Brain pericyte (primary cell): ENCODE results near the gene KCNQ1.

Experiments
- DNase-seq: peaks from one replicate; pipeline ENCODE4 v3.0.0-alpha.2; 2012; ENCODE audit warnings: low read depth, low spot score

The KCNQ1 gene

DNA sequence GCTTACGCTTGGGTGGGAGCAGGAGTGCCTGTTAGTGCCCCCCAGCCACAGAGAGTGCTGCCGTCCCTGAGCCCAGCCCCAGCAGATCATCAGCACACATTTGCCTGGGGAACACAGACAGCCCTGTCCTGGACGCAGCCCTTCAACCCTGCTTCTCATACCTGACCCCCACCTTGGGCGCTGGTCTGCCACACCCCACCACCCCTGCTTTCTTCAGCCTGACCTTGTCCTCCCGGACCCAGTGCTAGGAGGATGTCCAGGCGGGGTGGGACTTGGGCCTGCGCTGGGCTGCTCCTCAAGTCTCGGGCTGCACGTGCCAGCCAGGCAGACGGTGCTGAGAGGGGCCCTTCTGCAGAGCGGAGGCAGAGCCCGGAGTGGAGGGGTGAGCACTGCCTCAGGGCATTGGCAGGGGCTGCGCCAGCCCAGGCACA, 135.8 kb downstream of the KCNQ1 start:
- DNase-seq = no peak

DNA sequence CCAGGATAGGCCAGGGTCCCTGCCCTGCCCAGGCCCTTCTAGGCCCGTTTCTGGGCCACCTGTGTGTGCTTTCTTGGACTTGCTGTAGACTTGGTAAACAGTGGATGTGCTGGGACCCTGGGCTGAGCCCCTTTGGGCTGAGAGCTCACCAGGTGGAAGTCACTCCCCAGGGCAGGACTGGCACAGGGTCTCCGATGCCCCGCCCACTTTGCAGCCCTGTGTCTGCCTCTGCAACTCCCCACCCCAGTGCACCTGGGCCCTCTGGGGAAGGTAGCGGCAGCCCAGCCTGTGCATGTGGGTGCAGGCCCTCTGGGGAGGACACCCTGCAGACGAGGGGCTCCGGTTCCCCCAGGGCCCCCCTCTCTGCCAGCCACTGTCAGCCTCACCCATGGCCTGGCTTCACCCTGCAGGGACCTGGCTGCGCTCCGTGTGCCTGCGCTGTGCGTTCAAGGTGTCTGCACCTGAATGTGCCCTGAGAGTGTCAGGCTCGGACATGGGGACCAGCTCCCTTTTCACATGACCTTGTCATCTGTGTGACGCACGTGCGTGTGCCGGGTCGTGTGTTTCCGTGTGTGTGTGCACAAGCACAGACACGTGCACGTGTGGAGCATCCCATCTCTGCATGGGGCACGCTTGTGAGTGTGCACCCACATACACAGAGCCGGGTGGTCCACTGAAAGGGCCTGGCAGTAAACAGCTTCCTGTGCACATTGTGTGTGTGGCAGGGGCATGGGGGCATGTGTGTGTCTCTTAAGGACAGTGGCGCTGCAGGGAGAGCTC, 136.5 kb downstream of the KCNQ1 start:
- no peak for DNase-seq

DNA sequence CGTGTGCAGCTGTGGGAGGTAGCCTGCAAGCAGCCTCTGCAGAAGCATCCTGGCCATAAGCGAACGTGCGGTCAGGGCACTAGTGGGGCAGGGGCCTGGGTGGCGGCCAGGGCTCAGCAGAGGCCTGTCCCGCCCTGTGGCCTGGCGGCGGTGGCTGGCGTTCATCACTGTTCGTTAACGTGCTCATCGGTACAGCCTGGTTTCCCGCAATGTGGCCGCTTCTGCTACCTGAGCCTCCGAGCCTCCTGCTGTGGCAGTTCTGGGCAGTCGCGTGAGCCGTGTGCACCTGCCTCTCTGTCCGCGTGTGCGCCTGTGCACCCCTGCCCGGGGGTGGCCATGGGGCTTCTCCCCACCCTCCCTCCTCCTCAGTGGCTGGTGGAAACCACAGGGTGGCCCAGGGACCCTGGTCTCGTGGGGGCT, 137.1 kb downstream of the KCNQ1 start:
- no peak for DNase-seq

DNA sequence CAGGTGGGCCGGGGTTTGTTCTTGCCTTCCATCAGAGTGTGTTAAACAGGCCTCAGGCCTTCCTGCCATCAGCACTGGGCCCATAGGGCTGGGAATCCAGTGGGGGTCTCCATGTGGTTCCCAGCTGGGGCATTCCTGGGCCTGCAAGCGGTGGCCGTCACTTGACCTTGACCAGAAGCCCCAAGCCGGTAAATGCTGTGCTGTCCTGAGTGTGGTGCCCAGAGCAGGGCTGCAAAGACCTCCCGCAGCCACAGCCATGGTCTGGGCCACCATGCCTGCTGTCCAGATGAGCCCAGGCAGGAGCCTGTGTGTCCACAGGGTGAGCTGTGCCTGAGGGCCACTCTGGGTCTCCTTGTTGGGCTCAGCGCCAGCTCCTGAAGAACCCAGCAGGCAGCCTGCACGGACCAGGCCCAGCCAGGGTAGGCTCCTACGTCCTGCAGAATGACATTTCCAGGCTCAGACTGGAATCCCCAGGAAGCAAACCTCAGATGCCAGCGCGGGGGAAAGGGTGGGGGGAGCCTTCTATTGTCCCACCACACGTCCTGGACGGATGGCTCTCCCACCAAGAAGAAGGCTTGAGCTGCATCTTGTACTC, 137.6 kb downstream of the KCNQ1 start:
- peak; percentile 17 for DNase-seq

- DNase-seq = no peak
Observed at GRCh38 chr11:2582946-2583604, 138.3 kb downstream of the KCNQ1 start.

- DNase-seq = no peak
Observed at GRCh38 chr11:2583605-2583958, 138.8 kb downstream of the KCNQ1 start.

- DNase-seq = no peak
Observed at GRCh38 chr11:2584434-2584811, 139.6 kb downstream of the KCNQ1 start.

DNA sequence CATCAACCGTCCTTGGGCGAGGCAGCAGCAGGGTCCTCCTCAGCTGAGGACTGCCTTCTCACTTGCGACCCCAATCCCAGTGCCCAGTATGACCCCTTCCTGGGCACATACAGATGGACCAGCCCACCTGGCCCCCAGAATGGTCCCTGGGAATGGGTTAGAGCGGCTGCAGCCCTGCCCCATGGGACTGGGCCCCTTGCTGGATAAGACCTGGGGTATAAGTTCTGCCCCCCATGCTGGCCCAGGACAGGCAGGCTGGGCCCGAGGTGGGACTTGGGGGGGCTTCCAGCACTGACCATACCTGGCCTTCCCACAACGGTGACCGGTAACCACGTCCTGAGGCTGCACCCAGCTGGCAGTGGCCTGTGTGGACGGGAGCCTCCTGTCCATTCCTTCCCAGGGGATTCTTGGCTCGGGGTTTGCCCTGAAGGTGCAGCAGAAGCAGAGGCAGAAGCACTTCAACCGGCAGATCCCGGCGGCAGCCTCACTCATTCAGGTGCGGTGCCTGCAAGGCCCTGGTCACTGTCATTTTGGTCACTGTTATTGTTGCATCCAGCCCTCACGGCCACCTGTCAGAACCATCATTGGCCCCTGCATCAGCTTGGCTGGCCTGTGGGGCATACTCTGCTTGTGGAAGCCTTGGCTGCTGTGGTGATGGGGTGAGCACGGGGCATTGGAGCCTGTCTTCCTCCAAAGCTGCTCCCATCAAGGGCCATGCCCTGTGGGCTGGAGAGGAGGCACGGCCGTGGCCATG, 140.2 kb downstream of the KCNQ1 start:
- no peak for DNase-seq

DNA sequence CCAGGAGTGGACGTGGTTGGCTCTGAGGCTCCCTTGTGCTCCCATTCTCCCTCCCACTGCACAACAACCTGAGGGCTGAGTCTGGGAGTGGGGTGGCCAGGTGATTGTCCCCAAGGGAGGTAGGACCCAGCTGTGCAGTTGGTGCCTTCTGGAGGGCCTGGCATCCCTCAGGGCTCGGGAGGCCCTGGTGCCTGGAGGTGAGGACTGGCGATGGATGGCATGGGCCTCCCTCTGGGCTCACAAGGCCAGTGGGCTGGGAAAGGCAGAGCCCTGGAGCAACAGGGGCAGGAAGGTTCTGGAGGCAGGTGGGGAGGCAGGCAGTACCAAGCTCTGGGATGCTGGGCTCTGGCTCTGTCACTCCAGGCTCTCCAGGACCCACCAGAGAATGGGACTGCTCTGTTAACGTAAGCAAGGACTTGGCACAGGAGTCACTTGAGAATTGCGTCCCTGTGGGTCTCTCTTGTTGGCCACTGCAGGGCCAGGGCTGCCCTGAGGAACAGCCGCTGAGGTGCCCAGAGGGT, 140.8 kb downstream of the KCNQ1 start:
- DNase-seq = no peak

DNA sequence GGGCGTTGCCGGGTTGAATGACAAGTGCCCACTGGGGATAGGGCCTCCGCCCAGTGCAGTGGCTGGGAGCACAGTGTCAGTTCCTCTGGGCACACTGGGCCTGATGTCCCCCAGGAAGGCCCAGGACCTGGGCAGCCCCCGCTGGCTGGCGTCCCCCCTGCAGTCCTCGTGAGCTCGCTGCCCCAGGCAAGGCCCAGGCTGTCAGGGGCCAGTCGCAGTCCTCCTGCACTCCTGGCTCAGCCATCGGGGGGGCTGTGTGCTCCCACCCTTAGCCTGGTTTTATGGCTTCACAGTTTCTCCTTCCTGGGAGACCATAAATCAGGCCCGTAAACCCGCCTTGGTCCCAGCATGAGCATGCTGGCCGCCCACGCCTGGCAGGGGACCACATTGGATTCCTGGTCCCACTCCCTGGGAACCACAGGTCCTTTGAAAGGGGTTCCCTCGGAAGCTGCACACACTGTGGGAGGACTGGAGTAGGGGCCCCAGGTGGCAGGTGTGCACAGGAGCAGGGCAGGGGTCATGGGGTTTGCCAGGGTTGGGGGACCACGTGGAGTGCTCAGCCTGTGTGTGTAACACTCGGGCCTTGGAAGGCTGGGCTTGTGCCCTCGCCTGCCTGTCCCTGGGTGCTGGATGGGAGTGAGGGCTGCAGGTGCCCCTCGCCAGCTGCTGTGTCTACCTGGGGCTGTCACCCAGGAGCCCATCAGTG, 141.4 kb downstream of the KCNQ1 start:
- DNase-seq = no peak

DNA sequence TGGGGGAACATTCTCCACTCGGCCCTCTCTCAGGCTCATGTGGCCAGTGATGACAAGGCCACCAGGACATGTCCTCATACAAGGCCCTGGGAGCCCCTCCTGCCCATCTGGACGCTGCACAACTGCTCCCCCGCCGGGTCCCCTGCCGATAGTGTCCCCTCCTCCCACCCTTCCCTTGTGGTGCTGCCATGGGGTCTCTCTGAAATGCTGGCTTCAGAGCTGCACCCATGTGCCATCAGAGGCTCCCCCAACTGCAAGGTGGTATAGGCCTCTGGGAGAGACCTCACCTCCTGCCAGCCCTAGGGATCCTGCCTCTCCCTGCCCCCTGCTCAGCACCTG, 142.0 kb downstream of the KCNQ1 start:
- DNase-seq = no peak

DNA sequence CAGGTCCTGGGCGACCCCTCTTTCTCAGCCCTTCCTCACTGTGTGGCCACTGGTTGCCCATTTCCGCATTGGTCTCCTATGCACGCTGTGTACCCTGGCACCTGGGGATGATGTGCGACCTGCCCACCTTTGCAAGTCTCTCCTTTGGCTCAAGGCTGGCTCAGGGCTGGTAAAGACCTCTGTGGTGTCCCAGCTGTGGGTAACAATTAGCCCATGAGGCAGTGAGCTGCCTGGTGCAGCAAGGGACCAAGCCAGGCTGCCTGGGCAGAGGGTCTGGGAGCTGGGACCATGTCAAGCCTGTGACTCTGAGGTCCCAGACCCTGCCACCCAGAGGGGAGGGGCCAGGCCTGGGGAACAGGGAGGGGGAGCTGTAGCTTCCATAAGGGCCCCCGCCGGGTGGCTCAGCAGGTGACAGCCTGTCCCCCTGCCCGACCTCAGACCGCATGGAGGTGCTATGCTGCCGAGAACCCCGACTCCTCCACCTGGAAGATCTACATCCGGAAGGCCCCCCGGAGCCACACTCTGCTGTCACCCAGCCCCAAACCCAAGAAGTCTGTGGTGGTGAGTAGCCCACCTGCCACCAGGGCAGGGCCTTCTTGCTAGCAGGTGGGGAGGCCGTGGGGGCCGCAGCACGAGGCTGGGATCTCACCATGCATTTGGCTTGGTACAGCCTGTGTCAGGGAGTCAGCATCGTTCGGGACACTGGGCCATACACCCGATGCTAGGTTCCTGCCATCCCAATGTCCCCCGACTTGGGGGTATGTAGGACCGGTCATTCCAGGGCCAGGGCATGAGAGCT, 142.5 kb downstream of the KCNQ1 start:
- no peak for DNase-seq

DNA sequence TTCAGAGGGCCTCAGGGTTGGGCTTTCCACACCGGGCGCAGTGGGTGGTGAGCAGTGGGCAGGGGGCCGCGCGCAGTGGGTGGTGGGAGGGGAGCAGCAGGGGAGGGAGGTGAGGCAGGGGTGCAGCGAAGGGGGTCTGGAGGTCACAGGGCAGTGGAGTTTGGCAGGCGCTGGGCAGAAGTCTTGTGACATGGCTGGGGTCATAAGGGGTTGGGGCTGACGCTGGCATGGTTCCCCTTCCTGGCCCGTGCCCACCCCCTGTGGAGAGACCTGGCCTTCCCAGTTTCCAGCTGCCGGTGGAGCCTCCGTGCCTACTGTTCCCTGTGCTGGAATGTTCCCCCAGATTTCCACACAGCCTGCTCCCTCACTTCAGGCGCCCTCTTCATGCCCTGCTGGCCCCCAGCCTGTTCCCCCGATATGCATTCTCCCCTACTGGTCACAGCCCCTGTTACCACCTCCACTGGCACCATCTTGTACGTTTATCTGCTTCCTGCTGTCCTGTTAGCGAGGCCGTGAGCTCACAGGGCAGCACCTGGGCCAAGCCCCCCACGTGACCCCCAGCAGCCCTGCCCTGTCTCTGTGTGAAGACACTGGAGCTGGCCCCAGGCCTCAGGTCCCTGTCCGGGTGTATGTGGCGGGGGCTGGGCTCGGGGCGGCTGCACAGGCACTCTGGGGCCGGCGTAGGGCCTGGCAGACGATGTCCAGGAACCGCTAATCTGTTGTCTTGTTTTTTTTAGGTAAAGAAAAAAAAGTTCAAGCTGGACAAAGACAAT, 143.4 kb downstream of the KCNQ1 start:
- no peak for DNase-seq

DNA sequence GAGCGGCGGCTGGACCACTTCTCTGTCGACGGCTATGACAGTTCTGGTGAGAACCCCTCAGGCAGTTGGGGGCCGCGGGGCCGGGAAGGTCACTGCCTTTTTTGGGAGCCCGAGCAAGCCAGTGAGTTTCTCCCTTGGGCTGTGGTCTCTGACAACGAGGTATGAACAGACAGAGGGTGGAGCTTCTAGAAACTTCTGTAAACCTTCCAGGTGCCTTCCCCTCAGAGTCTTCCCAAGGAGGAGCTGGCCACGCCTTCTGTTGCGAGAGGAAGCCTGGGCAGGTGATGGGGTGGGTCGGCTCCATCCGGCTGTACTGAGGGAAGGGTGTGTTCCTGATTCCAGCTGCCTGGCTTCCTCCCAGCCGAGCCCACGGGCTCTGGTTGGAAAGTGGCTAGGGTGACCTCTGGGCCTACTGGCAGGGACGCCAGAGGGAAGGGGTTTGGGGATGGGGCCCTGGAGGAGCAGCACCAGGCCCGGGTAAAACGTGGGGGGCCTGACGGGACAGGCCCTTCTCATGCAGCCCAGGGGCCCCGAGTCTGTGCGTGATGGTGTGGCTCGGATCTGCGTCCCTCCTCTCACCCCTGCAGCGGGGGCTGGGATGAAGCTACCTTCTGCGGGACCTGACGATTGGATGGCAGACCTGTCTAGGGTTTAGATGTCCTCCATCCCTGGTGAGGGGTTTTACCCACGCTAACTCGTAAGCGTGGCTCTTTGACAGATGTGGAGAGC, 144.2 kb downstream of the KCNQ1 start:
- DNase-seq = no peak

DNA sequence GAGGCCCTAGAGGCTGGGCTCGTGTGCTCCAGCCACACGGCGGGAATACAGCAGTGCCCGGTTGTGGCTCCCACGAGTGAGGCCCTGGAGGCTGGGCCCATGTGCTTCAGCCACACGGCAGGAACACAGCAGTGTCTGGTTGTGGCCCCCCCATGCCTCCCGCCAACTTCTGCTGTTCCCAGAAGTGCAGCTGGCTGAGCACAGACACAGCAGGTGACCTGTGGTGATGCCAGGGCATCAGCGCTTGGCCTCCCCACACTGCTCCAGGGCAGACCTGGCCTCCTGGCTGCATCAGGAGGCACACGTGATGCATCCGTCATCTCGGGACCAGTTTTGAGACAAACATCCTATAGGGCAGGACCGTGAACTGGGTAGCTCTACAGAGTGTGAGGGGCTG, 144.7 kb downstream of the KCNQ1 start:
- DNase-seq = no peak

GRCh38 chr11:2590131-2590964, 145.5 kb downstream of the KCNQ1 start:
- DNase-seq = no peak

DNA sequence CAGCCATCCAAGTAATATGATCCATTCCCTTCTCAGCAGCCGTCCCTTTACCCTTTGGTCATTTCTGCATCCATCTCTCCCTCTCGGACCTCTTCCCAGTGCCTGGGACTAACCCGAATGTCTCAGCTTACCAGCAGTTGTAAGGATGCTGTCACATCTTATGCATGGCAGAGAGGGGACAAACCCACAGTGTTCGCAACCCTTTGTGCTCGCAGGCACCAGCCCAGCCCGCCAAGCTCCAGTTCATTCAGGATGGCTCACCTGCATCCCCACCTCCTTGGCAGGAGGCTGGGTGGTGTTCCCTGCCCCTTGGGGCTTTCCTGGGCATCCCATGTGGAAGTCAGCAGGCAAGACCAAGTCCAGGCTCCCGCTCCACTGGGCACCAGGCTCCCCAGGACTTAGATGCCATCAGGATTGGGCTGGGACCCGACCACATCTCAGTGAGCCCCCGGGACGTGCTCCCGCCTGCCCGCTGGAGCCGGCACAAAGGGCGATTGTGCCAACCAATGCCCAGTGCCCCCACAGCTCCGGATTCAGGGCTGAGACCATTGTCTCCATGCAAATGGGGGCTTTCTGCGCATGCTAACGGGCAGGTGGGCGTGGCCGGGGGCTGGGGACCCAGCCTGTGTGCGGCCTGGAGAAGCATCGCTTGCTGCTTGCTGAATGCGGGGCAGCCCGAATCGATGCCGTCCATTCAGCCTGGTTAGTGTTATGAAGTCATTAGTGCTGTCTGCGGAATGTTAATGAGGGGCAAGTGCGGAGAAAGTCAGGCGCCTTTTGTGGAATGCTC, 146.4 kb downstream of the KCNQ1 start:
- DNase-seq = no peak

DNA sequence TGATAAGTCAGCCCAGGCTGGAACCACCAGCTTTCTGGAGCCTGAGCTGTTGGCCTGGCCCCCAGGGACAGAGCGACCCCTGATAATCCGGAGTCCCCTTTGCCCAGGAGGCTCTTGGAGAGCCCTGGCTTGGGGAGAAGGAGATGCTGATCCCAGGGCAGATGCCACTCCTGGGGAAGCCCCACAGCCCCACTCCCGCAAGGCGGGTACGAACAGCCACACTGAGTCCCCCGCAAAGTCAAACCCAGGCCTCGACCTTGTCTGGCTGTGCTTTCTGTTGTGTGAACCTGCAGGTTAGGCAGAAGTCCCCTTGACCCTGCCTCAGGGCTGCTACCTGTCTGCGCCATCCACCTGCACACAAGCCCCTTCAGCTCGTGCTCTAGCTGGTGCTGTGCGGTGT, 147.0 kb downstream of the KCNQ1 start:
- DNase-seq = no peak
